NCI-H748 (cell line): ENCODE results near the gene TMPRSS5.
"Not testable (repeated sequence)": the region's sequence is repeated elsewhere in the genome, so short reads cannot be mapped to it uniquely, and the experiment has no call there.

Experiments used
- DNase-seq: peaks from one replicate; lab custom pipeline; 2025; ENCODE audit not compliant: unreplicated experiment; lab: John Stamatoyannopoulos, UW

The TMPRSS5 gene

GRCh38 chr11:113705871-113706655 lies at the start of gene TMPRSS5:
TMPRSS5 (minus strand) TSS chr11:113706308; CDS start chr11:113706224, 84 bp downstream.
- DNase-seq: peak; percentile 54

GRCh38 chr11:113752932-113753331 lies 46.8 kb upstream of the TMPRSS5 start:
- DNase-seq: no peak

- DNase-seq: no peak
Observed at GRCh38 chr11:113736323-113736722, 30.2 kb upstream of the TMPRSS5 start.

- DNase-seq: no peak
Observed at GRCh38 chr11:113732092-113732491, 26.0 kb upstream of the TMPRSS5 start.

- DNase-seq: peak; percentile 53
Observed at GRCh38 chr11:113730887-113731726, 25.0 kb upstream of the TMPRSS5 start.

- DNase-seq: no peak
Observed at GRCh38 chr11:113729456-113729855, 23.3 kb upstream of the TMPRSS5 start.

- DNase-seq: no peak
Observed at GRCh38 chr11:113728814-113729213, 22.7 kb upstream of the TMPRSS5 start.

- no peak for DNase-seq
Observed at GRCh38 chr11:113725913-113726312, 19.8 kb upstream of the TMPRSS5 start.

- no peak for DNase-seq
Observed at GRCh38 chr11:113725407-113725806, 19.3 kb upstream of the TMPRSS5 start.

- no peak for DNase-seq
Observed at GRCh38 chr11:113724778-113725177, 18.7 kb upstream of the TMPRSS5 start.

- peak; percentile 86 for DNase-seq
Observed at GRCh38 chr11:113723787-113724186, 17.7 kb upstream of the TMPRSS5 start.

- no peak for DNase-seq
Observed at GRCh38 chr11:113722934-113723333, 16.8 kb upstream of the TMPRSS5 start.

- no peak for DNase-seq
Observed at GRCh38 chr11:113722221-113722620, 16.1 kb upstream of the TMPRSS5 start.

GRCh38 chr11:113721462-113722066 lies 15.5 kb upstream of the TMPRSS5 start:
- DNase-seq: no peak

- DNase-seq: not testable (repeated sequence)
Observed at GRCh38 chr11:113720478-113720877, 14.4 kb upstream of the TMPRSS5 start.

- no peak for DNase-seq
Observed at GRCh38 chr11:113715882-113716625, 9.9 kb upstream of the TMPRSS5 start.

GRCh38 chr11:113715273-113715672 lies 9.2 kb upstream of the TMPRSS5 start:
- DNase-seq: no peak

- no peak for DNase-seq
Observed at GRCh38 chr11:113710989-113711388, 4.9 kb upstream of the TMPRSS5 start.

- not testable (repeated sequence) for DNase-seq
Observed at GRCh38 chr11:113703551-113703950, 2.6 kb downstream of the TMPRSS5 start.

GRCh38 chr11:113701491-113701890 lies 4.6 kb downstream of the TMPRSS5 start:
- DNase-seq: no peak

- DNase-seq: no peak
Observed at GRCh38 chr11:113698515-113698914, 7.6 kb downstream of the TMPRSS5 start.
